HG03095 (cell line): ENCODE results near the gene CFH.
A peak's percentile ranks its signal among the peaks of the same experiment; 100 is the strongest.
"Not testable (repeated sequence)": the region's sequence is repeated elsewhere in the genome, so short reads cannot be mapped to it uniquely, and the experiment has no call there.

Source experiments
- ATAC-seq: cut with Tn5 transposase; IDR thresholded peaks from one replicate; pipeline ENCODE4 v1.9.1; 2021; ENCODE audit warnings: moderate library complexity; ENCODE audit not compliant: unreplicated experiment

CFH gene

GRCh38 chr1:196661345-196661744 is 9.5 kb downstream of the CFH start:
- ATAC-seq, result no peak

- no peak for ATAC-seq
These were observed 15.3 kb downstream of the CFH start for GRCh38 chr1:196667131-196667530.

- ATAC-seq, result no peak
These were observed 17.2 kb downstream of the CFH start for GRCh38 chr1:196669051-196669450.

DNA sequence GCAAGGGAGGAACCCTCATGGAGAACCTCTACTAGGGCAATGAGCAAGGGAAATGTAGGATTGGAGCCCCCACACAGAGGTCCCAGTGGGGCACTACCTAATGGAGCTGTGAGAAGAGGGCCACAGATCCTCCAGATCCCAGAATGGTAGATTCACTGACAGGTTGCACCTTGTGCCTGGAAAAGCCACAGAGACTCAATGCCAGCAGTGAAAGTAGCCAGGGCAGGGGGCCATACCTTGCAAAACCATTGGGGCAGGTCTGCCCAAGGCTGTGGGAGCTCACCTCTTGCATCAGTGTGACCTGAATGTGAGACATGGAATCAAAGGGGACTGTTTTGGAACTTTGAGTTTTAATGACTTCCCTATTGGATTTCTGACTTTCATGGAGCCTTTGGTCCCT is 17.9 kb downstream of the CFH start:
- ATAC-seq, result no peak

DNA sequence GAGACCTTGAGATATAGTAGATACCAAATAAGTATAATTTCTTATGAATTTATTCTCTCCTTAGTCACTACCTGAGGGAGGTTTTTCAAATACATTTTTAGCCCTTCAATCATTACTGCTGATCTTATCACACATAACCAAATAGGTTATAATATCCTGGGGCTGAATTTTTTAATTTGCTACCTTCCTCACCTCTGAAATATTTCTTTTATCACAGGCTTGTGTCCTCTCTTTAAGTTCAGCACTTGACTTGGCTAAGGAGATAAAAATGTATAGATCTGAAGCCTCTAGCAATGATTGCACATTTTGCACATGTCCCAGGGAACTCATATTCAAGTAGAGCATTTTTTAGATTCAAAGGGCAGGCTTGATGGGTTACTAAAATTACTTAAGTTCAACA is 23.1 kb downstream of the CFH start:
- no peak for ATAC-seq

DNA sequence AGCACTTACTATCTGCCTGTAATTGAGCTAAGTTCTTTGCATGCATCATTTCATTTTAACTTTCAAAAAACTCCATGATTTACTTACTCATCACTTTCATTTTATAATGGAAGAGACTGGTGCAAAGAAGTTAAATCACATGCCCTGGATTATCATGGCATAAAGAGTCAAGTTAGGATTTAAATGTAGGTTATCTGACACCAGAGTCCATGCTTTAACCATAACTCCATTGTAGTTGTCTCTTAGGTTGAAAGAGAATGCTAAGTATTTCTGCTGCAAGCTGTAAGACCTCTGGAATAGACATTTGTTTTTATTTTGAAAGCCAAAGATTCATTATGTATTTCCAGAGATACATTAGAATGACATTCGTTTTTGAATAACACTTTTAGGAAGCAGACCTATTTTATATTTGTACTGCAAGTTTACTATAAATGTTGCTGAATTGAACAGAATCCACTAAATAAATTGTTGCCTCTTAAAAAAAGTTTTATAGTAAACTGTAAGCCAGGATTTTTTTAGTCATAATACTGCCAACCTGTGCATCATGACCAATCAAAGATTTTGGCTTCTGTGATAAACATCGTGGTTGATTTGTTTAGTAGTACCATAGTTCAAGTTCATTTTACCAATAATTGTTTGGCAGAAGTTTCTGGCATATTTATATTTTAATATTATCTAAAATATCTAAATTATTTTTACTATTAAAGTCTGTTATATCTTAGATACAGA is 26.1 kb downstream of the CFH start:
- ATAC-seq, result no peak

DNA sequence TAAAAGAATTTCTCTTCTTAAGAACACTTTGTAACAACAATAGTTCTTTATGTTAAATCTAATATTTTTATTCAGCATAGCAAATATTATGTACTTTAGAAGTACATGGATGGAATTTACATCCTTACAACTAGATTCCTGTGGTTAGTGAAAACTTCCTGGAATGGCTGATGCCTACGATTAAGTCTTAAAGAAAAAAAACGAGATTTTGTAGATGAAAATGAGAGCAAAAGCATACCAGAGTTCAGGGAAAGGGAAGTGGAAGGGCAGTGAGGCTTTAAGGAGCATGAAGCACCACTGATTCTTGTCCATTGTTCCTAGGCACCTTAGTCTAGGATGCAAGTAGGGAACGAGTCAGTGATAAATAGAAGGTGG is 26.7 kb downstream of the CFH start:
- no peak for ATAC-seq

DNA sequence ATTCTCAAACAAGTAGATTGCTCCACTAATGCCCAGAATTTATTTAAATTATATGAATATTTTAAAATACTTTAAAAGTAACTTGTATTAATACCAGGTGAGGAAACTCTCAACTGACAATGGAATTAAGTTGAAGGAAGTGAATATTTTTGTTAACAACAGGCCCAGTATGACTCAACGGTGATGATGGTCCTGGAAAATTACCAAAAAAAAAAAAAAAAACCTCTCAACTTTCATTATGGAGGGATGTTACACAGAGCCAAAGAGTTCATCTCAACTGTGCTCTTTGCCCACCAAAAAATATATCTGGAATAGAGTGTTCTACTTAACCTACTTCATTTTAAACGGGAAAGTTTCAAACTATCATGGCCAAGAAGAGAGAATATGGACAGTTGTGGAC is 28.3 kb downstream of the CFH start:
- no peak for ATAC-seq

GRCh38 chr1:196684476-196684875 is 32.6 kb downstream of the CFH start:
- ATAC-seq, result no peak

DNA sequence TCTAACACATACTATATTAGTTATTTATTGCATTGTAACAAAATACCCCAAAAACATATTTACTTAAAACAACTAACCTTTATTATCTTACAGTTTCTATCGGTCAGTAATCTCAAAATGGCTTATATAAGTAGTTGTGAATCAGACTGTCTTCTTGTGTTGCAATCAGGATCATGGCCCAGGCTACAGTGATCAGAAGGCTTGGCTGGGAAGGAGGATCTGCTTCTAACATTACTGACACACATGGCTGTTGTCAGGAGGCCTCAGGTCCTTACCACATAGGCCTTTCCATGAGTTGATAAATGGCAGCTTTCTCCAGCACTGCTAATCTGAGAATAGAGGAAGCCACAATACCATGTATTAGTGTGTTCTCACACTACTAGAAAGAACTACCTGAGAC is 33.7 kb downstream of the CFH start:
- no peak for ATAC-seq

DNA sequence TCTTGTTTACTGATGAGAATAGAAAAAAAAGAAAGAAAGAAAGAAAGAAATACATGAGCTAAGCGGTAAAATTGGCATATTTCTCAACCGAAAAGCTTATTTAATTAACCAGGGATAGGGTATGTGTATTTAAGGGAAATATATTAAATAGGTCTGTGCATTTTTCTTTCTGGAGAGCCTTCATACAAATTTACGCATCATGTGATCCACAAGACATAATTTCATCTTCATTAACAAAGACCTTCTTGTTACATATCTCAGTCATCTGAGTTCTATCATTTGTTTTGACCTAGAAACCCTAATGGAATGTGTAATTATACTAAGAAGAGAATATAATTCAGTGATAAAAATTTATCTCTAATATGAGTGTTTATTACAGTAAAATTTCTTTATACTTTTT is 37.2 kb downstream of the CFH start:
- ATAC-seq, result no peak

- no peak for ATAC-seq
These were observed 38.7 kb downstream of the CFH start for GRCh38 chr1:196690582-196690981.

- ATAC-seq, result no peak
These were observed 47.1 kb downstream of the CFH start for GRCh38 chr1:196698993-196699392.

- no peak for ATAC-seq
These were observed 49.3 kb downstream of the CFH start for GRCh38 chr1:196701144-196701543.

- ATAC-seq, result not testable (repeated sequence)
These were observed 58.0 kb downstream of the CFH start for GRCh38 chr1:196709892-196710291.

GRCh38 chr1:196717868-196718267 is 66.0 kb downstream of the CFH start:
- ATAC-seq, result no peak

- ATAC-seq, result peak; percentile 98
These were observed 71.7 kb downstream of the CFH start for GRCh38 chr1:196723325-196724185.

- ATAC-seq, result no peak
These were observed 80.7 kb downstream of the CFH start for GRCh38 chr1:196732526-196732925.

DNA sequence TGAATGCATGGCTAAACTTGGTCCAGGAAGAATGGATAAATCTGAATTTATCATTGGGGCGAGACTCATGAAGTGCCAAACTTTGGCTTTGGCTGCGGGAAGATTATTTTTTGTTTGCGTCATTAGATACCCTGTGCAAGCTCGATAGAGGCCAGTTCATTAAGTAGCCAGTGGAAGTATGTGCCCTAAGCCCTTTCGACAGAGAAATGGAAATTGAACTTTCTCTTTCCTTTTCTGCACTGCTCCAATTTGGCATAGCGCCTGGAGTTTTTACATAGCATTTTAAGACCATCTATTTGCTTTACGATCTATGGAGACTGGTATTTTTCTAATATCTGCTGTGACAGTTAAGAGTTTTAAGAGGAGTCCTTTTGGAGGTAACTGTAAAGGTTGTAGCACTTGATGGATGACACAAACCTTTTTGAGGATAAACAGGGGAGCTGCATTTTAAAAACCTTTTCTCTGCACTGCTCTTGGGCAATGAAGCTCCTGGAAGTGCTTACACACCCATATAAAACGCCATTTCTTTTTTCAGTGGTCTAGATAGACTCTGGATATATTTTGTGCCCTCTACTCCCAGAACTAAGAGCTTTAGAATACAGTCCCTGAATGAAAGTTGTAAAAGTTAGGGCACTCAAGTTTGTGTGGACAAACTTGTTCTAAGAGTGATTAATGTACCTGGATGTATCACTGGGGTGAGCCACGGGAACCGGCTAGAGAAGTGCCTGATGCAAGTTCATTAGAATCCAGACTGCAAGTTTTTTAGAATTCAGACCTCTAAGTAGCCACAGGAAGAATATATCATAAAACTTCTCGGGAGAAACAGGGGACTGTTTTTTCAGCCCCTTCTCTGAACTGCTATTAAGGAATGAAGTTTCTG is 81.5 kb downstream of the CFH start:
- ATAC-seq, result no peak

DNA sequence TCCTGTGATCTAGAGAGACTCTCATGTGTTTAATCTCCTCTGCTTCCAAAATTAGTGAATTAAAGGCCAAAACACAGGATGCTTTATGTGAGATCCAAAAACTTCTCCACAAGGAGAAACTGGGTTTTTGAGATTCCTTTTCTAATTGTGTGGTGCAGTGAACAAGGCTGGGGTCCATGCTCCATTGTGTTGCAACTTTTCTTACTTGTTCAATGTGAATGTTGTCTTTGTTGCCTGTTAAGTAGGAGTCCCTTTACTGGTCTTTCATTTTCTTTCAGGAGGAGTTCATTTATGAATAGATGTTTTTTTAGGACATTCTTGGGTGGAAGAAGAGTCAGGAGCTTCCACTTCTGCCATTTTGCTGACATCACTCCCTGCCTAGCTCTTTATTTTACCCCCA is 82.2 kb downstream of the CFH start:
- no peak for ATAC-seq

DNA sequence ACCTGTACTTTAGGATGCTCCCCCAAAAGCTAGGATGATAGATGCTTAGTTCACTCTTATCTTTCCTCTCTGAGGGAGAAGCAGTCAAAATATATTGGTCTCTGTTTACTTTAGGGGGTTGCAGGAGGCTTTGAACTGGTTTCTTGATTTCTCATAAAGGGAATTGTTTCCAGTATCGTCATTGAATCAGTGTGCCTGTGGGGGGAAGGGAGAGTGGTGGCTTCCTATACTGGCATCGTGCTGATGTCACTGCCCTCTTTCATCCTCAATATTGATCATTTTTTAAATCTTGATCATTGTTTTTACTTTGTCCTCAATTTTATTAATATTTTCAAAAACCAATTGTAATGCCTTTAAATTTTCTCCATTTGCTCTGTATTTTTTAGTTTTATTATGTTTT is 82.6 kb downstream of the CFH start:
- no peak for ATAC-seq
